GM12864 (cell line): ENCODE results near the gene SALL4.

Experiments used
- DNase-seq: peaks from one replicate; pipeline ENCODE4 v3.0.0-alpha.2; 2011; ENCODE audit warnings: low read depth
- H3K4me3 ChIP-seq: 2 replicates; pipeline ENCODE4 v1.5.1; 2011; ENCODE audit warnings: mild to moderate bottlenecking, low read depth, low read length, control low read depth
- TF ChIP-seq, protein P1 (sequence below): IDR thresholded peaks from 2 replicates; pipeline ENCODE4 v1.5.1; 2011; ENCODE audit warnings: low read depth, mild to moderate bottlenecking, moderate library complexity, low read length, control low read depth, inconsistent platforms; ENCODE audit errors: missing control alignments

SALL4 gene

GRCh38 chr20:51735728-51736600 lies 66.4 kb downstream of the SALL4 start:
- no peak for DNase-seq
- H3K4me3 ChIP-seq, result no peak overlapping the region
- TF ChIP-seq, protein P1, sequence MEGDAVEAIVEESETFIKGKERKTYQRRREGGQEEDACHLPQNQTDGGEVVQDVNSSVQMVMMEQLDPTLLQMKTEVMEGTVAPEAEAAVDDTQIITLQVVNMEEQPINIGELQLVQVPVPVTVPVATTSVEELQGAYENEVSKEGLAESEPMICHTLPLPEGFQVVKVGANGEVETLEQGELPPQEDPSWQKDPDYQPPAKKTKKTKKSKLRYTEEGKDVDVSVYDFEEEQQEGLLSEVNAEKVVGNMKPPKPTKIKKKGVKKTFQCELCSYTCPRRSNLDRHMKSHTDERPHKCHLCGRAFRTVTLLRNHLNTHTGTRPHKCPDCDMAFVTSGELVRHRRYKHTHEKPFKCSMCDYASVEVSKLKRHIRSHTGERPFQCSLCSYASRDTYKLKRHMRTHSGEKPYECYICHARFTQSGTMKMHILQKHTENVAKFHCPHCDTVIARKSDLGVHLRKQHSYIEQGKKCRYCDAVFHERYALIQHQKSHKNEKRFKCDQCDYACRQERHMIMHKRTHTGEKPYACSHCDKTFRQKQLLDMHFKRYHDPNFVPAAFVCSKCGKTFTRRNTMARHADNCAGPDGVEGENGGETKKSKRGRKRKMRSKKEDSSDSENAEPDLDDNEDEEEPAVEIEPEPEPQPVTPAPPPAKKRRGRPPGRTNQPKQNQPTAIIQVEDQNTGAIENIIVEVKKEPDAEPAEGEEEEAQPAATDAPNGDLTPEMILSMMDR, result no peak

GRCh38 chr20:51734876-51735720 lies 67.2 kb downstream of the SALL4 start:
- TF ChIP-seq, protein P1, result no peak

DNA sequence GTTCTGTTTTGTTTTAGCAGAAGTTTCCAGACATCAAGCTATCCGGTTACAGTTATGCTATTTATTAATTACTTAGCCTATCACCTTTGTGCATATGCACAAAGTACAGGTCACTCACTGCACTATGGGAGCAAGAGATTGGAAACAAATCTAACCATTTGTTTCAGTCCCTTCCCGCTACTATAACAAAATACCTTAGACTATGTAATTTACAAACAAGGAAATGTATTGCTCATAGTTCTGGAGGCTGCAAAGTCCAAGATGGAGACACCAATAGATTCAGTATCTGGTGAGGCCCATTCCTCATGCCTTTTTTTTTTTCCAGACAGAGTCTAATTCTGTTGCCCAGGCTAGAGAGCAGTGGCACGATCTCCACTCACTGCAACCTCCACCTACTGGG lies 69.3 kb downstream of the SALL4 start:
- no peak overlapping the region for H3K4me3 ChIP-seq
- no peak for DNase-seq
- TF ChIP-seq, protein P1, result no peak

More at GRCh38 chr20:51734876-51735720, 67.2 kb downstream of the SALL4 start:
- no peak for DNase-seq
- H3K4me3 ChIP-seq, result no peak overlapping the region
